Keratinocyte (primary cell): Measurements from ENCODE around the gene MAN1A2. TPM values are rescaled to one million over a fixed set of nuclear protein-coding genes. Genes with fewer than 3 reads are reported as not detected.

Experiments used
- DNase-seq: peaks from one replicate; pipeline ENCODE4 v3.0.0-alpha.2; 2011; ENCODE audit warnings: low read depth, missing footprints, low spot score
- FAIRE-seq: peaks from 2 replicates; lab custom pipeline; 2011; peaks lifted over from hg19 to GRCh38; lab: Jason Lieb, UNC
- H2AFZ ChIP-seq: 2 replicates; pipeline ENCODE4 v1.6.0; 2012; ENCODE audit warnings: low read length, control low read depth, inconsistent platforms; ENCODE audit not compliant: control insufficient read depth
- H3K27ac ChIP-seq: 2 replicates; pipeline ENCODE4 v1.5.1; 2011; ENCODE audit warnings: low read length; ENCODE audit not compliant: control insufficient read depth, insufficient read depth
- H3K27me3 ChIP-seq: 3 replicates; pipeline ENCODE4 v1.6.0; 2011; ENCODE audit warnings: low read length; ENCODE audit not compliant: control insufficient read depth, insufficient read depth; ENCODE audit errors: extremely low read depth
- H3K36me3 ChIP-seq, 2 experiments: 2 replicates in 1 of 2; 3 replicates in 1 of 2; pipeline ENCODE4 v1.5.1; 2011; ENCODE audit warnings: low read length in 2 of 2, mild to moderate bottlenecking in 1 of 2; ENCODE audit not compliant: control insufficient read depth in 2 of 2, insufficient read depth in 2 of 2; ENCODE audit errors: extremely low read depth in 1 of 2
- H3K4me1 ChIP-seq: 3 replicates; pipeline ENCODE4 v1.5.1; 2011; ENCODE audit warnings: low read length; ENCODE audit not compliant: control insufficient read depth, insufficient read depth; ENCODE audit errors: extremely low read depth
- H3K4me2 ChIP-seq: 3 replicates; pipeline ENCODE4 v1.6.0; 2011; ENCODE audit warnings: low read depth, low read length; ENCODE audit not compliant: control insufficient read depth, insufficient read depth; ENCODE audit errors: extremely low read depth
- H3K4me3 ChIP-seq, 3 experiments: fragments of 200-600 bp in 1 of 3; sonication (generic) in 1 of 3; 2 replicates in 2 of 3; 3 replicates in 1 of 3; pipeline ENCODE4 v1.5.1; 2011 to 2016; ENCODE audit warnings: low read length in 3 of 3, mild to moderate bottlenecking in 3 of 3, control low read depth in 2 of 3, inconsistent platforms in 1 of 3, low read depth in 1 of 3, mixed read lengths in 1 of 3, mixed run types in 1 of 3, moderate library complexity in 1 of 3; ENCODE audit not compliant: control insufficient read depth in 2 of 3, insufficient read depth in 2 of 3; ENCODE audit errors: extremely low read depth in 1 of 3
- H3K79me2 ChIP-seq: 2 replicates; pipeline ENCODE4 v1.6.0; 2012; ENCODE audit warnings: low read length; ENCODE audit not compliant: control insufficient read depth, insufficient read depth
- H3K9ac ChIP-seq: 3 replicates; pipeline ENCODE4 v1.6.0; 2011; ENCODE audit warnings: low read length; ENCODE audit not compliant: control insufficient read depth, insufficient read depth; ENCODE audit errors: extremely low read depth
- H3K9me1 ChIP-seq: 3 replicates; pipeline ENCODE4 v1.6.0; 2011; ENCODE audit warnings: low read length; ENCODE audit not compliant: control insufficient read depth, insufficient read depth; ENCODE audit errors: extremely low read depth
- H3K9me3 ChIP-seq: 2 replicates; pipeline ENCODE4 v1.5.1; 2012; ENCODE audit warnings: low read depth, low read length; ENCODE audit not compliant: control insufficient read depth
- H4K20me1 ChIP-seq: 3 replicates; pipeline ENCODE4 v1.6.0; 2011; ENCODE audit warnings: low read length; ENCODE audit not compliant: control insufficient read depth, insufficient read depth; ENCODE audit errors: extremely low read depth
- EZH2 ChIP-seq: IDR thresholded peaks from one replicate; pipeline ENCODE4 v1.6.1; 2012; ENCODE audit warnings: inconsistent platforms, mild to moderate bottlenecking, low read length, moderate library complexity
- dilution Hi-C: fragments of 300-500 bp; cut with MboI; formaldehyde crosslinking; loops from one replicate; pipeline ENCODE4 v1.7.0; 2020; ENCODE audit warnings: low sequenced_read_pairs; ENCODE audit not compliant: extremely low pct_ligation_motif_present
- polyA plus RNA-seq, 5 experiments: library from polyadenylated mRNA; depleted of rRNA in 3 of 5; stranded (reverse) in 3 of 5; stranded (forward) in 1 of 5; unstranded in 1 of 5; fragments of >200 nt; gene quantifications; 1 replicate in 1 of 5; 2 replicates in 3 of 5; 3 replicates in 1 of 5; pipeline versions ENCODE4 v1.2.1 to v1.2.3, GENCODE V29; 2011 to 2012; ENCODE audit warnings: missing spikeins in 2 of 5, low read depth in 1 of 5, low replicate concordance in 1 of 5
- TF ChIP-seq, protein P1 (sequence below), 3 experiments: IDR thresholded peaks in 1 of 3; conservative IDR thresholded peaks in 1 of 3; optimal IDR thresholded peaks in 1 of 3; 2 replicates in 2 of 3; 3 replicates in 1 of 3; pipeline versions ENCODE3 to v1.5.1; 2011; ENCODE audit warnings: low read length in 3 of 3, mild to moderate bottlenecking in 3 of 3, moderate library complexity in 2 of 3, control low read depth in 1 of 3, inconsistent platforms in 1 of 3; ENCODE audit not compliant: insufficient read depth in 2 of 3; ENCODE audit errors: extremely low read depth in 1 of 3

MAN1A2 gene
- polyA plus RNA-seq, 1 donor (not counting 4 experiments of a cell fraction or from before 2014, with no cell fraction given) = 19.0 TPM

DNA sequence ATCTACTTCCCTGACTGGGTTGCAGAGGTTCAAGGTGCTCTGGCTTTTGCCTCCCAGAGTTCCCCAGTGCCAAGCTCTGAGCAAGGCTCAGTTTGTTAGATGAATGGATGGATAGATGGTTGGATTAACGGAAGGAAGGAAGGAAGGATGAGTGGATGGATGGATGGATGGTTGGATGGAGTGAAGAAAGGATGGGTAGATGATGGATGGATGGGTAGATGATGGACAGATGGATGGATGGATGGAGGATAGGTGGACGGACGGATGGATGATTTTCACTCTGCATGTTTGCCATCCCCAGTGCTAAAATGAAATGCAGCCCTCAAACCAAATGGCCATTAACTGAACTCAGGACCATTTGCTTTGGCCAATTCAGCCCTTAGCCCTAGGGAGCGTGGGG lies 211.2 kb downstream of the MAN1A2 start:
- Histone ChIP-seq H3K4me2 (no peak overlapping the region), H4K20me1 (no peaks in the 10 kb centered on the region), H3K4me3 (no peak overlapping the region), H3K27me3 (no peaks in the 10 kb centered on the region), H2AFZ (no peak overlapping the region), H3K79me2 (no peaks in the 10 kb centered on the region), H3K9me3 (no peaks in the 10 kb centered on the region), H3K9ac (no peak overlapping the region), H3K27ac (no peak overlapping the region), H3K4me1 (no peaks in the 10 kb centered on the region), H3K9me1 (no peaks in the 10 kb centered on the region), H3K36me3 (no peaks in the 10 kb centered on the region)
- DNase-seq = no peak
- dilution Hi-C loops = no loop called here
- TF ChIP-seq, protein P1, sequence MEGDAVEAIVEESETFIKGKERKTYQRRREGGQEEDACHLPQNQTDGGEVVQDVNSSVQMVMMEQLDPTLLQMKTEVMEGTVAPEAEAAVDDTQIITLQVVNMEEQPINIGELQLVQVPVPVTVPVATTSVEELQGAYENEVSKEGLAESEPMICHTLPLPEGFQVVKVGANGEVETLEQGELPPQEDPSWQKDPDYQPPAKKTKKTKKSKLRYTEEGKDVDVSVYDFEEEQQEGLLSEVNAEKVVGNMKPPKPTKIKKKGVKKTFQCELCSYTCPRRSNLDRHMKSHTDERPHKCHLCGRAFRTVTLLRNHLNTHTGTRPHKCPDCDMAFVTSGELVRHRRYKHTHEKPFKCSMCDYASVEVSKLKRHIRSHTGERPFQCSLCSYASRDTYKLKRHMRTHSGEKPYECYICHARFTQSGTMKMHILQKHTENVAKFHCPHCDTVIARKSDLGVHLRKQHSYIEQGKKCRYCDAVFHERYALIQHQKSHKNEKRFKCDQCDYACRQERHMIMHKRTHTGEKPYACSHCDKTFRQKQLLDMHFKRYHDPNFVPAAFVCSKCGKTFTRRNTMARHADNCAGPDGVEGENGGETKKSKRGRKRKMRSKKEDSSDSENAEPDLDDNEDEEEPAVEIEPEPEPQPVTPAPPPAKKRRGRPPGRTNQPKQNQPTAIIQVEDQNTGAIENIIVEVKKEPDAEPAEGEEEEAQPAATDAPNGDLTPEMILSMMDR (optimal IDR thresholded peaks at IDR 0.05 in 1 of 3, IDR thresholded peaks at IDR 0.05 in 1 of 3, conservative IDR thresholded peaks at IDR 0.05 in 1 of 3; ENCODE audit: extremely low read depth in 1 of 3, insufficient read depth in 2 of 3, low read length in 3 of 3) = no peak
- TF ChIP-seq EZH2 = no peak
- no peak for FAIRE-seq

Other genes starting within 250 kb of the MAN1A2 start
- 2.5 to 2.7 TPM (median 2.6 TPM) in 3 replicates for gene TRIM45, start 245.7 kb upstream of the MAN1A2 start, polyA plus RNA-seq
- 0.04 TPM in 1 of 3 replicates, not detected in the others for gene VTCN1, start 156.5 kb upstream of the MAN1A2 start, polyA plus RNA-seq
- gene TENT5C, start 238.6 kb downstream of the MAN1A2 start, polyA plus RNA-seq = 0.10 to 0.13 TPM (median 0.10 TPM) in 3 replicates